Measurements from ENCODE around the gene ADISSP. TPM values are rescaled to one million over a fixed set of nuclear protein-coding genes. Genes with fewer than 3 reads are reported as not detected.

The ADISSP gene
- total and polyA plus RNA-seq, 9 of the 15 experiments (the other 6 are each of a cell fraction or from before 2014, with no cell fraction given): 1.4 to 70.6 (median 23.4) TPM

DNA sequence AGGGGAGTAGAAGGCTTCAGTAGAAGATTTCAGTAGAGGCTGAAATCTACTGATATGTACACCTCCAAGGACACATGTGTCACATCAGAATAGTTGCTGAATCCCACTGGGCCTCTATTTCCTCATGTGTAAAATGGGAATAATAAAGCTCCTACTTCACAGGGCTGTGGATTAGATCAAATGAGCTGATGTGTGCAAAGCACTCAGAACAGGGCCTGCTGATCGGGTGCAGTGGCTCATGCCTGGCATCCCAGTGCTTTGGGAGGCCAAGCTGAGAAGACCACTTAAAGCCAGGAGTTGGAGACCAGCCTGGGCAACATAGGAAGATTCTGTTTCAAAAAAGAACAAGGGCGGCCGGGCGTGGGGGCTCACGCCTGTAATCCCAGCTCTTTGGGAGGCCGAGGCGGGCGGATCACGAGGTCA, 44.7 kb upstream of the ADISSP start:
- TF ChIP-seq KDM5B (IDR thresholded peaks at IDR 0.05; ENCODE audit: insufficient replicate concordance, low read depth, low read length) (no peak), ZNF79 (CRISPR knock-in tag; IDR thresholded peaks at IDR 0.05; ENCODE audit: low read depth) (no peak), HMG20A (CRISPR knock-in tag; conservative IDR thresholded peaks at IDR 0.05) (no peak), L3MBTL2 (IDR thresholded peaks at IDR 0.05) (no peak), SP1 (CRISPR knock-in tag; IDR thresholded peaks at IDR 0.05) (no peak), MTA2 (IDR thresholded peaks at IDR 0.05; ENCODE audit: low read depth) (no peak), ZFX (CRISPR knock-in tag; IDR thresholded peaks at IDR 0.05) (no peak)
- no peak for DNase-seq (ENCODE audit: extremely low read depth in 1 of 4, low spot score in 3 of 4)
- Histone ChIP-seq H3K4me2 (ENCODE audit: insufficient read depth, low read length) (no peak overlapping the region), H3K79me2 (ENCODE audit: control insufficient read depth, insufficient read depth, low read length) (no peaks in the 10 kb centered on the region), H3K4me1 (replicated peaks in 1 of 2; ENCODE audit: control insufficient read depth in 2 of 2, insufficient read depth in 2 of 2, low read length in 2 of 2) (peaks cover 6 to 12% of the 10 kb centered on the region in 2 experiments), H2AFZ (ENCODE audit: low read depth, low read length) (peak overlapping the region; percentile 81), H3K9me3 (replicated peaks; ENCODE audit: control insufficient read depth, insufficient read depth, low read depth, low read length) (no peaks in the 10 kb centered on the region), H3K9me1 (ENCODE audit: control insufficient read depth, insufficient read depth, low read length) (no peaks in the 10 kb centered on the region), H4K20me1 (replicated peaks; ENCODE audit: control insufficient read depth, insufficient read depth, low read length) (no peaks in the 10 kb centered on the region), H3K27ac (ENCODE audit: extremely low read depth, low read depth, low read length) (no peak overlapping the region), H3K4me3 (no peak overlapping the region), H3K9ac (ENCODE audit: insufficient read depth in 1 of 2, low read depth in 2 of 2, low read length in 2 of 2) (no peak overlapping the region), H3K36me3 (ENCODE audit: control insufficient read depth, insufficient read depth, low read length) (no peaks in the 10 kb centered on the region), H3K27me3 (ENCODE audit: control insufficient read depth in 2 of 2, insufficient read depth in 2 of 2, low read length in 2 of 2) (no peaks in the 10 kb centered on the region)
- no peak for ATAC-seq
- intact Hi-C loops (cut with micrococcal nuclease): no loop called here
- ChIA-PET CTCF (ENCODE audit: low intra/inter-chr PET ratio) (no interaction called here), POLR2A (interaction anchor here (0.5 to 0.6 kb wide), 2 partner anchors 78 to 363 kb away, joined by 3 read pairs; no protein-coding TSS in a partner anchor)
- in situ Hi-C loops (cut with MboI): no loop called here
- no peak for FAIRE-seq
- WGBS (ENCODE audit: insufficient coverage, low coverage, missing lambda C conversion rate): 95% methylated on average over 4 of the region's 9 CpGs
- BruUV-seq (replicated peaks): no TSS peak

Measured in K562 (cell line).